Activated naive CD4-positive, alpha-beta T cell (primary cell): ENCODE measurements around the gene TRAF2.

Experiments
- DNase-seq, 4 experiments: peaks; one replicate each; lab custom pipeline; 2025; lab: John Stamatoyannopoulos, UW

The TRAF2 gene

GRCh38 chr9:136937186-136938001, 51.1 kb downstream of the TRAF2 start:
- no peak for DNase-seq

- no peak for DNase-seq
Measured at GRCh38 chr9:136939431-136939995, 53.2 kb downstream of the TRAF2 start.

GRCh38 chr9:136939996-136940525, 53.7 kb downstream of the TRAF2 start:
- DNase-seq: no peak

- DNase-seq: no peak
Measured at GRCh38 chr9:136940526-136941230, 54.4 kb downstream of the TRAF2 start.

DNA sequence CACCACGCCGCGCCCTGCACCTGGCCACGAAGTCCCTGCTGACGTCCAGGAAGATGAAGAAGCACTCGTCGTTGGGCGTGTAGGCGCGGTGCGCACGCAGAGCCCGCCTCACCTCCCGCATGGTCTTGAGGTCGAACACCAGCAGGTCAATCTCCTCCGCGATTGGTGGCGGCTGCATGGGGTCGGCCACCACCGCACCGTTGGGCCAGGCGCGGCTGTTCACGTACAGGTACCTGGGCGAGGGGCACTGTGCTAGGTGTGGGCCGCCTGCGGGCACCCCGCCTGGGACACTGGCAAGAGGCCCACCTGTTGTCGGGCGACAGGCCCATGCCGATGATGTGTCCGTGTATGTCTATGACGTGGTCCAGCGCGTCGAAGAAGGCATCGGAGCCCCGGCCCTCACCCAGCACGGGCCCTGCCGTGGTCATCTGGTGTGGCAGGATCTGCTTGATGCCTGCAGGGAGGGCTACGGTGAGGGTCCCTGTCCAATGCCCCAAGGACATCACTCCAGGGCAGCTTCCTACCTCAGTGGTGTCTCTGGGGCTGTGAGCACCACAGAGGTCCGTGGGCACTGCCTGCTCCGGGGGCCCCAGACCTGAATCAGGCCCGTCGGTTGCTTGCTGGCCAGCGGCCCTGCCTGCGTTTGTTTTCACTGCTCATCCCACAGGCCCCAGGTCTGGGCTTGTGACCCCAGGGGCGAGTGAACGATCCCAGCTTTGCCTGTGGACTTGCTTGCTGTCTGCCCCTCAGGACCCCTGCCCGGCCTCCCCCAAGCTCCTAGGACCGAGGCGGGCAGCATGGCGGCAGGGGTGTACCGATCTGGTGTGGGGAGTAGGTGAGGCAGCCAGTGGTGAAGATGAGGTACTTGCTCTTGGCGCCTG, 55.2 kb downstream of the TRAF2 start:
- no peak for DNase-seq

DNA sequence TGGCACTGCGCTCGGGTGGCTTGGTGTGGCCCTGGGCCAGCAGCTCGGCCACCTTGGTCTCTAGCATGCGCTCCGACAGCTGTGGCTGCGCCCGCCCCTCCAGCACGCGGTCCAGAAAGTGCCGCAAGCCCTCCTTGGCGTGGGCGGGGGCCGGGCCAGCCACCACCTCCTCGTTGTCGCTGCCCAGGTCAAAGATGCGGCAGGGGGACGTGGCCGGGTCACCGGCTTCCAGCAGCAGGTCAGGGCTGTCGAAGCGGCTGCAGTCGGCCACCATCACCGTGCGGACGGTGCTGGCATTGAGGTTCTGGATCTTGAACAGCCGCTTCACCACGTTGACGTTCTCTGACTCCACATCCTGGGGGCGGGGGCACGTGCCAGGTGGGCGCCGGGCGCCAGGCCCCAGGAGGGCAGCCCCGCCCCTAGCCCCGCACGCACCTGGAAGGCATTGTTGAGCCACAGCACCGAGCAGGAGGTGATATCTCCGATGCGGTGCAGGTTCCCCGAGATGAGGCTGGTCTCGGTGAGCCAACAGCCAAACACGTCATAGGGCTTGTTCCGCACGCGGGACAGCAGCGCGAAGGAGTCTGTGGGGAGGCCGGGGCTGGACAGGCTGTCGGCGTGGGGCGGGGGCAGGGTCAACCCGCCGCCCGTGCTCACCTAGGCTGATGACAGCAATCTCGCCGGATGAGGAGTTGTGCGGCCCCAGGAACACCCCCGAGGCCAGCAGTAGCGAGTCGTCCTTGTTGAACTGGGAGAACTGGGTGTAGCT, 56.0 kb downstream of the TRAF2 start:
- DNase-seq: no peak

GRCh38 chr9:136942881-136943230, 56.5 kb downstream of the TRAF2 start:
- no peak for DNase-seq

GRCh38 chr9:136943291-136944211, 57.2 kb downstream of the TRAF2 start:
- DNase-seq: no peak

DNA sequence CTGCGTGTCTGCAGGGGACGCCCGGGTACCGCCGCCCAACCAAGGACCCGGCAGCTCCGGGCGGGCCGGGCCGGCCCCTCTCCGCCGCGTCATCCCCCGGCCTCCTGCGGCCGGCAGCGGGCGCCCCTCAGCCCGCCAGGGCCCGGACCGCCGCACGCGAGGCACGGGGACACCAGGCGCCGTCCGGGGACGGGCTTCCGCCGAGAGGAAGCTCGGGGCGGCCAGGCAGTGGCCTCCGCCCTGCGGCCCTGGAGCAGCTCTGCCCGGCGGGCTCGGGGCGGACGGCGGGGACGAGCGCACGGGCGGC, 57.8 kb downstream of the TRAF2 start:
- no peak for DNase-seq

DNA sequence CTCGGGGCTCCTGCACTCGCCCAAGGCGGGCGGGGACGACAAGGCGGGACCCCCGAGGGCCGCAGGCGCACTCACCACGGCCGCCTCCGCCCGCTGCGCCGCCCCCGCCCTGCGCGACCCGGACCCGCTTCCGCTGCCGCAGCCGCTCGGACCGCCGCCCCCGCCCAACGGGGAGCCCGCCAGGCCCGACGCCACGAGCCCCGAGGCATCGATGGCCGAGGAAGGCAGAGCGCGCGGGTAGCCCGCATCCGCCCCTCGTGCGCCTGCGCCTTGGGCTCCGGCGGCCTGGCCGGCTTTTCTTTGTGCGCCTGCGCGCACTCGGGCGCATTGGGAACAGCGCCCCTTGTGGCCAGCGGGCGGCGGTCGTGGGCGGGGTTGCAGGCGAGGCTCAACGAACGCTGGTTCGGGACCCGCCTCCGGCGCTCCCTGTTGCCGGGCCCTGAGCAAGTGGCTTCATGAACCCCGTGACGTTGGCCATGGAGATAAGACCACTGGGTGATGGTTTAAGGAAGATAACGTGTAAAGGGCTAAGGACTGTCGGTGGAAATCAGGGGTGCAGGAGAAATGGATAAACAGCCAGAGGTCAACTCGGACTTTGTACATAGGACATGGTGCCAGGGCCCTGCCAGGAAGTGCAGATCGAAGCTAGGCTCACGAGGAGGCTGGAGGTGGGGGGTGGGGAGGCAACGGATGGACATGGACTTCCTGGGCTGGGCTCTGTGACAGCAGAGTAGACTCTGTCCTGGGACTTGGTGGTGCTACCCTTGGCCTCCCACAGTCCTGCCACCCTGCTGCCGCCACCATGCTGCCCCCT, 58.4 kb downstream of the TRAF2 start, which contains the start of the genes C8G and FBXW5:
C8G (plus strand) TSS at position 725 of the 814 bp plus-strand sequence; CDS start at position 803, 78 bp downstream.
FBXW5 (minus strand) TSS at position 220 of the 814 bp plus-strand sequence. CDS start 655 bp downstream, outside the sequence.
- peak; percentile 90 to 94 (median 92) for DNase-seq

DNA sequence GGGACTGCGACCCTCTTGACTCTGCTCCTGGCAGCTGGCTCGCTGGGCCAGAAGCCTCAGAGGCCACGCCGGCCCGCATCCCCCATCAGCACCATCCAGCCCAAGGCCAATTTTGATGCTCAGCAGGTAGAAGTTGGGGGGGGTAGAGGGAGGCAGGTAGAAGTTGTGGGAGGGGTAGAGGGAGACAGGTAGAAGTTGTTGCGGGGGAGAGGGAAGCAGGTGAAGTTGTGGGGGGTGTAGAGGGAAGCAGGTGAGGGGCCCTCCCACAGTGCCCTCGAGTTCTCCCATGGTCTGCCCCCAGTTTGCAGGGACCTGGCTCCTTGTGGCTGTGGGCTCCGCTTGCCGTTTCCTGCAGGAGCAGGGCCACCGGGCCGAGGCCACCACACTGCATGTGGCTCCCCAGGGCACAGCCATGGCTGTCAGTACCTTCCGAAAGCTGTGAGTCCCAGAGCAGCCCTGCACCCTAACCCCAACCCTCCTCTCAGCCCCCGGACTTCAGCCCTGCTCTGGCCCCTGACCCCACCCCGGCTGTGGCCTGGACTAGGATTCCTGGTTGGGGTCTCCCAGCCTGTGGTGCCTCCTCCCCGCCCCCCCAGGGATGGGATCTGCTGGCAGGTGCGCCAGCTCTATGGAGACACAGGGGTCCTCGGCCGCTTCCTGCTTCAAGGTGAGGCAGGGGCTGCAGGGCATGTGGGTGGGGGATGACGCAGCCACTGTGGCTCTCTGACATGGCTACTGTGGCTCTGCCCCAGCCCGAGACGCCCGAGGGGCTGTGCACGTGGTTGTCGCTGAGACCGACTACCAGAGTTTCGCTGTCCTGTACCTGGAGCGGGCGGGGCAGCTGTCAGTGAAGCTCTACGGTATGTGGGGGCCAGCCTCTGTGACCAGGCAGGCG, 59.3 kb downstream of the TRAF2 start:
- DNase-seq: no peak

GRCh38 chr9:136946228-136947027, 60.1 kb downstream of the TRAF2 start:
- DNase-seq: no peak

- no peak for DNase-seq
Measured at GRCh38 chr9:136947028-136947891, 60.9 kb downstream of the TRAF2 start.

- no peak for DNase-seq
Measured at GRCh38 chr9:136947955-136948510, 61.7 kb downstream of the TRAF2 start.

GRCh38 chr9:136949239-136949816, 63.0 kb downstream of the TRAF2 start:
- DNase-seq: no peak
